K562 (cell line): ENCODE data around the gene MSH2. TPM values are rescaled to one million over a fixed set of nuclear protein-coding genes. Genes with fewer than 3 reads are reported as not detected.

ENCODE experiments used
- E2F8 ChIP-seq: fragments of 450-650 bp; IDR thresholded peaks from 2 replicates; pipeline ENCODE4 v1.7.1; 2018; ENCODE audit warnings: mild to moderate bottlenecking, low read depth; ENCODE audit not compliant: partially characterized antibody
- GTF3C2 ChIP-seq: IDR thresholded peaks from 3 replicates; pipeline ENCODE4 v1.6.1; 2011; ENCODE audit warnings: borderline replicate concordance, mild to moderate bottlenecking, moderate library complexity; ENCODE audit not compliant: insufficient read length; ENCODE audit errors: extremely low read depth
- KDM2B ChIP-seq: fragments of 250-450 bp; sonication (Bioruptor Pico); IDR thresholded peaks from 2 replicates; pipeline ENCODE4 v1.8.0; 2021; ENCODE audit warnings: mild to moderate bottlenecking, moderate library complexity
- PRMT5 ChIP-seq: sonication (generic); formaldehyde crosslinking; IDR thresholded peaks from 2 replicates; pipeline ENCODE4 v1.5.0; 2020; ENCODE audit warnings: missing genetic modification reagents
- SMARCA5 ChIP-seq: fragments of 450-650 bp; IDR thresholded peaks from 2 replicates; pipeline ENCODE4 v1.6.1; 2016
- TAF9B ChIP-seq: fragments of 450-650 bp; IDR thresholded peaks from 2 replicates; pipeline ENCODE4 v1.6.1; 2018; ENCODE audit warnings: mild to moderate bottlenecking; ENCODE audit not compliant: partially characterized antibody
- ZBTB34 ChIP-seq: fragments of 250-450 bp; sonication (Bioruptor Pico); IDR thresholded peaks from 2 replicates; pipeline ENCODE4 v1.8.0; 2021; ENCODE audit warnings: mild to moderate bottlenecking, moderate library complexity
- ZNF165 ChIP-seq: fragments of 250-450 bp; sonication (Bioruptor Pico); IDR thresholded peaks from 2 replicates; pipeline ENCODE4 v1.4.0; 2020; ENCODE audit warnings: borderline replicate concordance
- ZNF174 ChIP-seq: fragments of 250-450 bp; sonication (Bioruptor Pico); IDR thresholded peaks from 2 replicates; pipeline ENCODE4 v1.4.0; 2020; ENCODE audit warnings: mild to moderate bottlenecking
- ZNF407 ChIP-seq: fragments of 450-650 bp; IDR thresholded peaks from 2 replicates; pipeline ENCODE4 v1.6.1; 2016; ENCODE audit warnings: low read depth
- ZSCAN32 ChIP-seq: fragments of 450-650 bp; formaldehyde crosslinking; IDR thresholded peaks from 2 replicates; pipeline ENCODE4 v1.4.0; 2020; ENCODE audit warnings: mild to moderate bottlenecking, moderate library complexity
- polyA plus RNA-seq, 8 experiments: library from polyadenylated mRNA; depleted of rRNA in 4 of 8; stranded (reverse) in 5 of 8; unstranded in 3 of 8; fragments of >200 nt; fragmentation: Nextera tagmentation in 2 of 8; fragmentation: Illumina TruSeq in 1 of 8; extraction: Ambion mirVana in 2 of 8; extraction: Trizol in 1 of 8; gene quantifications; 2 replicates each; pipeline versions ENCODE4 v1.2.1 to v1.2.3, GENCODE V29; 2011 to 2014; ENCODE audit warnings: inconsistent platforms in 1 of 8, missing spikeins in 1 of 8
- total RNA-seq, 7 experiments: library from RNA; depleted of rRNA in 6 of 7; stranded (reverse); fragments of >200 nt in 6 of 7; fragmentation: Illumina TruSeq in 2 of 7; extraction: Trizol in 2 of 7; gene quantifications; 2 replicates each; pipeline versions ENCODE4 v1.2.1 to v1.2.3, GENCODE V29; 2011 to 2021; ENCODE audit warnings: low replicate concordance in 1 of 7

Gene MSH2
- total and polyA plus RNA-seq, 9 of the 15 experiments (the other 6 are each of a cell fraction or from before 2014, with no cell fraction given) = 51.8 to 139 (median 113) TPM

- TF ChIP-seq ZBTB34 (CRISPR knock-in tag) (no peak), E2F8 (peak; percentile 96), ZSCAN32 (CRISPR knock-in tag) (no peak), KDM2B (CRISPR knock-in tag) (no peak), SMARCA5 (no peak), ZNF165 (CRISPR knock-in tag) (no peak), ZNF407 (no peak), TAF9B (peak; percentile 11), GTF3C2 (no peak), ZNF174 (CRISPR knock-in tag) (no peak), PRMT5 (CRISPR knock-in tag) (peak; percentile 80; the same call in 1 of the 2 replicates)
Observed at GRCh38 chr2:47402805-47403608, at the start of gene MSH2 (continued).
